K562 (cell line): Measurements from ENCODE around the gene ANO9. TPM values are rescaled to one million over a fixed set of nuclear protein-coding genes. Genes with fewer than 3 reads are reported as not detected.

Source experiments
- CREBBP ChIP-seq: IDR thresholded peaks from one replicate; pipeline ENCODE4 v1.6.1; 2012; ENCODE audit warnings: low read depth, mild to moderate bottlenecking, control low read depth, inconsistent platforms, low read length
- E2F6 ChIP-seq, 2 experiments: IDR thresholded peaks; 2 replicates each; pipeline ENCODE4 v1.6.1; 2011; ENCODE audit warnings: borderline replicate concordance in 1 of 2, control low read depth in 1 of 2, low read depth in 1 of 2, low read length in 1 of 2, mild to moderate bottlenecking in 1 of 2, mixed read lengths in 1 of 2, moderate library complexity in 1 of 2; ENCODE audit not compliant: insufficient read depth in 1 of 2, insufficient read length in 1 of 2, poor library complexity in 1 of 2, severe bottlenecking in 1 of 2; ENCODE audit errors: extremely low read depth in 1 of 2
- HMBOX1 ChIP-seq: sonication (generic); IDR thresholded peaks from 2 replicates; pipeline ENCODE4 v1.6.1; 2016
- JUND ChIP-seq, 2 experiments: IDR thresholded peaks; 2 replicates in 1 of 2; 3 replicates in 1 of 2; pipeline ENCODE4 v1.6.1; 2011; ENCODE audit warnings: borderline replicate concordance in 2 of 2, low read depth in 2 of 2, low read length in 2 of 2, improper control_type of control experiment in 1 of 2, missing biosample characterization in 1 of 2, missing genetic modification characterization in 1 of 2, missing genetic modification reagents in 1 of 2
- RBM34 ChIP-seq: fragments of 200-400 bp; formaldehyde crosslinking; IDR thresholded peaks from 2 replicates; pipeline ENCODE4 v1.6.1; 2018; ENCODE audit warnings: low read length, borderline replicate concordance; ENCODE audit not compliant: insufficient read depth
- U2AF2 ChIP-seq: fragments of 200-400 bp; formaldehyde crosslinking; optimal IDR thresholded peaks from 2 replicates; pipeline ENCODE3; 2017; ENCODE audit warnings: low read depth, mild to moderate bottlenecking, low read length
- ZBTB40 ChIP-seq, 2 experiments: fragments of 450-650 bp in 1 of 2; sonication (generic) in 1 of 2; formaldehyde crosslinking in 1 of 2; IDR thresholded peaks; 2 replicates each; pipeline versions ENCODE4 v1.7.1 to v1.9.0; 2016 to 2022; ENCODE audit warnings: inconsistent platforms in 1 of 2, mild to moderate bottlenecking in 1 of 2, missing genetic modification reagents in 1 of 2
- ZBTB49 ChIP-seq: sonication (generic); formaldehyde crosslinking; IDR thresholded peaks from 2 replicates; pipeline ENCODE4 v1.8.0; 2022; ENCODE audit warnings: missing genetic modification reagents, mild to moderate bottlenecking, borderline replicate concordance
- ZNF707 ChIP-seq: fragments of 250-450 bp; sonication (Bioruptor Pico); conservative IDR thresholded peaks from 2 replicates; pipeline ENCODE4 v1.8.0; 2022; ENCODE audit warnings: inconsistent platforms, mild to moderate bottlenecking, moderate library complexity
- polyA plus RNA-seq, 8 experiments: library from polyadenylated mRNA; depleted of rRNA in 4 of 8; stranded (reverse) in 5 of 8; unstranded in 3 of 8; fragments of >200 nt; fragmentation: Nextera tagmentation in 2 of 8; fragmentation: Illumina TruSeq in 1 of 8; extraction: Ambion mirVana in 2 of 8; extraction: Trizol in 1 of 8; gene quantifications; 2 replicates each; pipeline versions ENCODE4 v1.2.1 to v1.2.3, GENCODE V29; 2011 to 2014; ENCODE audit warnings: inconsistent platforms in 1 of 8, missing spikeins in 1 of 8
- total RNA-seq, 7 experiments: library from RNA; depleted of rRNA in 6 of 7; stranded (reverse); fragments of >200 nt in 6 of 7; fragmentation: Illumina TruSeq in 2 of 7; extraction: Trizol in 2 of 7; gene quantifications; 2 replicates each; pipeline versions ENCODE4 v1.2.1 to v1.2.3, GENCODE V29; 2011 to 2021; ENCODE audit warnings: low replicate concordance in 1 of 7

ANO9 gene
- total and polyA plus RNA-seq, 9 of the 15 experiments (the other 6 are each of a cell fraction or from before 2014, with no cell fraction given), result 0.20 to 14.5 (median 4.5) TPM

GRCh38 chr11:447923-448731 lies 6.3 kb upstream of the ANO9 start (continued):
- peak; percentile 82; the same call in 1 of the 2 replicates for TF ChIP-seq ZBTB49
- no peak for TF ChIP-seq ZNF707 (CRISPR knock-in tag)
- TF ChIP-seq U2AF2, result no peak
- TF ChIP-seq E2F6 (IDR thresholded peaks at IDR 0.05; ENCODE audit: borderline replicate concordance in 1 of 2, extremely low read depth in 1 of 2, insufficient read depth in 1 of 2, insufficient read length in 1 of 2, low read depth in 1 of 2, low read length in 1 of 2, poor library complexity in 1 of 2, severe bottlenecking in 1 of 2), result peak; percentile 65 to 95
- no peak for TF ChIP-seq HMBOX1
- peak; percentile 33; the same call in 1 of the 2 replicates for TF ChIP-seq JUND (IDR thresholded peaks at IDR 0.05; ENCODE audit: borderline replicate concordance, low read depth, low read length)
- TF ChIP-seq JUND (tag; IDR thresholded peaks at IDR 0.05; ENCODE audit: borderline replicate concordance, low read depth, low read length), result no peak
- no peak for TF ChIP-seq CREBBP
- no peak for TF ChIP-seq RBM34
- TF ChIP-seq ZBTB40 (IDR thresholded peaks at IDR 0.05), result 0 out of 2 replicates have a peak, but pooled peaks have one; percentile 49
- no peak for TF ChIP-seq ZBTB40 (CRISPR knock-in tag; IDR thresholded peaks at IDR 0.05)
